ENCODE results near the gene BRD3OS. TPM values are rescaled to one million over a fixed set of nuclear protein-coding genes. Genes with fewer than 3 reads are reported as not detected.

The BRD3OS gene
- total and polyA plus RNA-seq, 2 of the 4 experiments (the other 2 are of a cell fraction) = 15.8 to 20.7 TPM

- peaks cover 17 to 40% of the 10 kb centered on the region in 2 experiments for H3K79me1 ChIP-seq (ENCODE audit: low read depth in 1 of 2, low read length in 2 of 2)
- H3K4ac ChIP-seq (ENCODE audit: low read depth, low read length) = no peak overlapping the region
- no peak overlapping the region for H3K27ac ChIP-seq (ENCODE audit: insufficient read depth, low read length)
- dilution Hi-C loops (cut with HindIII; ENCODE audit: low sequenced_read_pairs, unreplicated experiment) (no loop called here), intact Hi-C loops (cut with micrococcal nuclease) (no loop called here), in situ Hi-C loops (cut with MboI; ENCODE audit: low sequenced_read_pairs) (no loop called here)
- no peak overlapping the region for H4K91ac ChIP-seq (ENCODE audit: insufficient read depth, low read depth, low read length)
- no peaks in the 10 kb centered on the region for H3K9me3 ChIP-seq (ENCODE audit: control insufficient read depth, insufficient read depth, low read length)
- ATAC-seq (ENCODE audit: low read depth) (no peak), DNase-seq (no peak)
- no peak overlapping the region for H2AK5ac ChIP-seq (ENCODE audit: low read depth, low read length)
- peaks cover 4% of the 10 kb centered on the region; the same call in 1 of the 2 replicates for H3K9me1 ChIP-seq (ENCODE audit: insufficient read depth, low read length)
- H4K20me1 ChIP-seq (ENCODE audit: insufficient read depth, low read length) = peaks cover 39% of the 10 kb centered on the region
- POLR2A ChIA-PET (ENCODE audit: unreplicated experiment) = no interaction called here
- H3K27me3 ChIP-seq (ENCODE audit: control insufficient read depth, insufficient read depth, low read length) = no peaks in the 10 kb centered on the region
- H2AK9ac ChIP-seq (replicated peaks; ENCODE audit: low read depth, low read length, poor library complexity) = no peak overlapping the region
- H3K14ac ChIP-seq (replicated peaks; ENCODE audit: low read depth, low read length) = no peak overlapping the region
- peaks cover 13% of the 10 kb centered on the region for H3K4me1 ChIP-seq (ENCODE audit: control insufficient read depth, insufficient read depth, low read length)
- H3K4me2 ChIP-seq (ENCODE audit: low read depth, low read length) = no peak overlapping the region
- H4K8ac ChIP-seq (ENCODE audit: low read depth in 2 of 2, low read length in 2 of 2) = no peak overlapping the region
- H3K18ac ChIP-seq (ENCODE audit: low read depth, low read length) = no peak overlapping the region
- no CpG with 5 or more reads among the region's 3 CpGs for WGBS, 2 experiments (ENCODE audit: extremely low coverage in 2 of 2, insufficient read length in 1 of 2)
- H3K4me3 ChIP-seq (ENCODE audit: insufficient read depth, low read depth, low read length) = no peak overlapping the region
- H4K5ac ChIP-seq (ENCODE audit: low read depth, low read length) = no peak overlapping the region
- no peak overlapping the region for H2BK120ac ChIP-seq (ENCODE audit: low read depth, low read length)
- no peak overlapping the region for H3K23ac ChIP-seq (ENCODE audit: low read depth, low read length)
- no peak for TF ChIP-seq ELK1 (IDR thresholded peaks at IDR 0.05; ENCODE audit: borderline replicate concordance, low read depth, low read length)
- no peak for TF ChIP-seq RCOR1 (IDR thresholded peaks at IDR 0.05; ENCODE audit: insufficient replicate concordance, low read length)
- TF ChIP-seq BHLHE40 (IDR thresholded peaks at IDR 0.05; ENCODE audit: low read depth, low read length) = no peak
- TF ChIP-seq NFE2L2 (IDR thresholded peaks at IDR 0.05; ENCODE audit: low read depth, low read length) = no peak
- no peak for TF ChIP-seq RAD21 (IDR thresholded peaks at IDR 0.05; ENCODE audit: low read length)
- TF ChIP-seq POLR2A (IDR thresholded peaks at IDR 0.05; ENCODE audit: low read depth, low read length) = no peak
- no peak for TF ChIP-seq MAZ (IDR thresholded peaks at IDR 0.05; ENCODE audit: borderline replicate concordance, low read depth, low read length)
- TF ChIP-seq CHD1 (IDR thresholded peaks at IDR 0.05; ENCODE audit: low read depth, low read length) = no peak
- no peak for TF ChIP-seq RFX5 (IDR thresholded peaks at IDR 0.05; ENCODE audit: low read depth, low read length)
- no peak for TF ChIP-seq MAFK (IDR thresholded peaks at IDR 0.05; ENCODE audit: low read depth, low read length)
- no peak for TF ChIP-seq FOS (IDR thresholded peaks at IDR 0.05; ENCODE audit: low read depth, low read length)
- peaks cover 48% of the 10 kb centered on the region for H3K36me3 ChIP-seq (ENCODE audit: control insufficient read depth, insufficient read depth, low read length)
- H2BK15ac ChIP-seq (ENCODE audit: low read depth, low read length) = no peak overlapping the region
- H2AFZ ChIP-seq (replicated peaks; ENCODE audit: low read length, poor library complexity) = no peak overlapping the region
- CTCF ChIA-PET = no interaction called here
- H2BK20ac ChIP-seq (ENCODE audit: low read depth, low read length) = no peak overlapping the region
- no TSS peak for BruUV-seq (replicated peaks)
- no peak overlapping the region for H3K56ac ChIP-seq (ENCODE audit: extremely low read depth, insufficient read depth, low read length)
- no peak overlapping the region for H2BK5ac ChIP-seq (ENCODE audit: low read depth, low read length, poor library complexity, severe bottlenecking)
- no peak overlapping the region for H3K9ac ChIP-seq (ENCODE audit: low read depth, low read length)
Observed at GRCh38 chr9:134052491-134052890, 27.2 kb downstream of the BRD3OS start.
